Activated T-cell treated with anti-CD3 and anti-CD28 coated beads for 48 hours (primary cell): Measurements from ENCODE around the gene NXPH2.
"Not testable (repeated sequence)": the region's sequence is repeated elsewhere in the genome, so short reads cannot be mapped to it uniquely, and the experiment has no call there.

Experiments
- DNase-seq: peaks from one replicate; pipeline ENCODE4 v3.0.0-alpha.2; 2020; ENCODE audit warnings: low read depth

NXPH2 gene

GRCh38 chr2:138757384-138757783 is 22.8 kb downstream of the NXPH2 start:
- no peak for DNase-seq

GRCh38 chr2:138752197-138752956 is 27.8 kb downstream of the NXPH2 start:
- no peak for DNase-seq

GRCh38 chr2:138744713-138745112 is 35.5 kb downstream of the NXPH2 start:
- no peak for DNase-seq

- no peak for DNase-seq
Measured at GRCh38 chr2:138742441-138743057, 37.6 kb downstream of the NXPH2 start.

- DNase-seq: no peak
Measured at GRCh38 chr2:138741851-138742250, 38.3 kb downstream of the NXPH2 start.

- not testable (repeated sequence) for DNase-seq
Measured at GRCh38 chr2:138737009-138737554, 43.1 kb downstream of the NXPH2 start.

- DNase-seq: no peak
Measured at GRCh38 chr2:138732651-138733050, 47.5 kb downstream of the NXPH2 start.

- DNase-seq: no peak
Measured at GRCh38 chr2:138730497-138731030, 49.6 kb downstream of the NXPH2 start.

- no peak for DNase-seq
Measured at GRCh38 chr2:138727956-138728355, 52.2 kb downstream of the NXPH2 start.

- DNase-seq: no peak
Measured at GRCh38 chr2:138726681-138727080, 53.5 kb downstream of the NXPH2 start.

GRCh38 chr2:138724729-138725459 is 55.3 kb downstream of the NXPH2 start:
- DNase-seq: no peak

- no peak for DNase-seq
Measured at GRCh38 chr2:138724327-138724726, 55.9 kb downstream of the NXPH2 start.

GRCh38 chr2:138723196-138723987 is 56.8 kb downstream of the NXPH2 start:
- DNase-seq: no peak

GRCh38 chr2:138722316-138722715 is 57.9 kb downstream of the NXPH2 start:
- DNase-seq: no peak

- no peak for DNase-seq
Measured at GRCh38 chr2:138720035-138720838, 60.0 kb downstream of the NXPH2 start.

GRCh38 chr2:138718405-138718804 is 61.8 kb downstream of the NXPH2 start:
- DNase-seq: no peak

- DNase-seq: no peak
Measured at GRCh38 chr2:138716183-138716582, 64.0 kb downstream of the NXPH2 start.

- DNase-seq: no peak
Measured at GRCh38 chr2:138713504-138713903, 66.7 kb downstream of the NXPH2 start.

GRCh38 chr2:138713069-138713496 is 67.1 kb downstream of the NXPH2 start:
- no peak for DNase-seq

GRCh38 chr2:138712212-138712979 is 67.8 kb downstream of the NXPH2 start:
- DNase-seq: no peak
